Left cardiac atrium (tissue), 4 donors: Measurements from ENCODE around the gene CKMT2. TPM values are rescaled to one million over a fixed set of nuclear protein-coding genes. Genes with fewer than 3 reads are reported as not detected.

ENCODE experiments used
- ATAC-seq, 2 donors: fragments of 200-7000 bp; cut with Tn5 transposase; one replicate each; pipeline ENCODE4 v1.9.1; 2020; ENCODE audit warnings: mild to moderate bottlenecking in 2 of 2, moderate library complexity in 2 of 2
- DNase-seq: peaks from one replicate; pipeline ENCODE4 v3.0.0-alpha.2; 2020
- intact Hi-C, 2 donors: fragments of 100-400 bp; cut with DNase I; formaldehyde crosslinking; loops; one replicate each; pipeline versions ENCODE4 v1.14.1 to v1.15.1; 2022 to 2023
- total RNA-seq, 2 donors: library from RNA; stranded (reverse); fragmentation: NEBNext Ultra II Directional; extraction: Animal tissue kit (Norgen Biotek cat#: 25700); gene quantifications; one replicate each; pipeline ENCODE4 v1.2.1, GENCODE V29; 2021
- donor health status: DM: no; HTN: yes; CAD: no.
- donor health status: DM: no; HTN: yes; CAD: no; lungs with severe emphysema.
- donor health status: DM: yes; HTN: yes; CAD: no.
- donor health status: Dilated cardiomyopathy.

The CKMT2 gene
- total RNA-seq, 2 donors from 2014 or later, result 742 to 839 TPM

DNA sequence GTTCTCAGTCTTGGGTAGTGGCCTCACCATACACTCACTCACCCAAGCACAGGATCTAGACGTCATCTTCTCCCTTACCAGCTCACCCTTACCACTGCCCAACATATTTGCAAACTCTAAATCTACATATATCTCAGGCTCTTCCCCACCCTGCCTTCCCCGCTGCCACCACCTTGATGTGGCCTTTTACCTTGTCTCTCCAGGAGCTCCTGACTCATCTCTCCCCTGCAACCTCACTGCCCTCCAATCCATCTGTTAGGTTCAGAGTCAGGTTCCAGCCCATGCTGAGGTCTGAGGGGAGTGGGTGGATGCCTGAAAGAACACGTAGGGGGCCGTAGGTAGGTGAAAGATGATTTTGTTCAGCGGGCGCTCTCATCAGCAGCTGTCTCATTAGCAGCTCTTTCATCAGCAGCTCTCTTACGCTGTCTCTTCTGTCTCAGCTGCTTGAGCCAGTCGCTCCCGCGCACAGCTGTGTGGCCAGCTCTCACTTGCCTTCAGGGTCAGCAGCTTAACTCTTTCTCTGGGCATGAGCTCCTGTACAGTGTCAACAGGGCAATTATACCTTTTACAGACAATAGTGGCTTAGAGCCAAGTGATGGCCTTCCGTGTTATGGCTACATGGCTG, 23.1 kb upstream of the CKMT2 start:
- no peak for DNase-seq
- no peak for ATAC-seq
- intact Hi-C loops, result no loop called here

DNA sequence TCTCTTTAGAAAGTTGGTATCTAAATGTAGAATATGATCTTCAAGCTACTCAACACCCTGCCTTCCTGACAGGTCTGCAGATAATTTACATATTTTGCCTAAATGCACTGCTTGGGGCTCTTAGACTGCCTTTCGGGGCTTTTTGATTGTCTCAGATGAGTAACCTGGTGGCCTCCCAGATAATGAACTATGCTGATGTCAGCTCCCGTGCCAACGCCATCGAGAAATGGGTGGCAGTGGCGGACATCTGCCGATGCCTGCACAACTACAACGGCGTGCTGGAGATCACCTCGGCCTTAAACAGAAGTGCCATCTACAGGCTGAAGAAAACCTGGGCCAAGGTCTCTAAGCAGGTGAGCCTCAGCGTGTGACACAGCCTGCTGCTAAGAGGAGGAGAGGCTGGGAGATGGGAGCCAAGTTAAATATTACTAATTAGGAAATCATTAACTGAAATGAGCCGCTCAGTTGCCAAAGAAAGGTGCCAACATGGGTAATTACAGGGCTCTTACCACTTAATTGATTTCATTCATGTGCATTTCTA, 20.8 kb upstream of the CKMT2 start:
- DNase-seq, result no peak
- intact Hi-C loops, result no loop called here
- no peak for ATAC-seq

DNA sequence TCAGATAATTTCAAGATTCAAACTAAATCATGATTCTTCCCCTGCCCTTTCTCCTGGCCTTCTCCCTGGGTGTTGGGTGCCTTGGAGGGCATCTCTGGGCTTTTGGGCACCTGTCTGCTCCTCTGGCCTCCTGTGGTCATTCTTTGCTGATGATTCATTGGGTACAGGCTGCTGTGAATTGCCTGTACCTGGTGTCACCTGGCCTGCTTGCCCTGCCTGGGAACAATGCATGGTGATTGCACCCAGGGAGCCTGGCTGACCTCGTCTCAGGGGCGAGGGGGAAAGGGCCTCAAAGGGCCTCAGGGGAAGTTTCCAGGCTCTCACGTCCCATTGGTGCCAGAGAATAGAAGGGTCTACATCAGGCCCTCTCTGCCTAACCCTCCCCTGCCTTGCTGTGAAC, 20.1 kb upstream of the CKMT2 start:
- intact Hi-C loops, result no loop called here
- DNase-seq (no peak), ATAC-seq (no peak)

DNA sequence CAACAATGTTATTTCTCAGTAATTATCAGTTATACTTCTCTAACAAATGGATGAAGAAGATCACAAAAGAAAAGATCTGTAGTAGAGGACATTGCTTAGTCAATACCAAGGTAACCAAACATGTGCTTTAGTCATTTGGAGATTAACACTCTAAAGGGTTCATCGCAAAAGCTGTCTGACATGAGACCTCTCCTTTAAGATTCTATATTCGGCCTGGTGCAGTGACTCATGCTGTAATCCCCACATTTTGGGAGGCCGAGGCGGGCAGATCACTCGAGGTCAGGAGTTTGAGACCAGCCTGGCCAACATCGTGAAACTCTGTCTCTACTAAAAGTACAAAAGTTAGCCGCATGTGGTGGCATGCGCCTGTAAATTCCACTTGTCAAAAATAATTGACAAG, 18.3 kb upstream of the CKMT2 start:
- no peak for ATAC-seq
- no peak for DNase-seq
- intact Hi-C loops, result no loop called here

DNA sequence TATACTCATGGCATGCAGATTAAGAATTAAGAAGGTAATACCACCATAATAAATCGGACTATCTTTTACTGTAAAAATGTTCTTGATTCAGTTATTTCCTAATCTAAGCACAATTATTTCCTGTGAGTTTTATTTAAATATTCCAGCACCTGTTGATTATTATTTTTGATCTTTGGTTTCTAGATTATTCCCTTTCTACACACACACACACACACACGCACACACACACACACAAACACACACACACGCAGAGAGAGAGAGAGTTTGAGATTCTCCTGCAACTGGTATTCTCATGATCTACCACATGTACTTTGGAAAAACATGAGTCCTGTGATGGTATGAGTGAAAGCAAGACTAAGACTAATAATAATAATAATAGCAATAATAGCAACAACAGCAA, 17.0 kb upstream of the CKMT2 start:
- intact Hi-C loops, result no loop called here
- ATAC-seq (no peak), DNase-seq (no peak)

DNA sequence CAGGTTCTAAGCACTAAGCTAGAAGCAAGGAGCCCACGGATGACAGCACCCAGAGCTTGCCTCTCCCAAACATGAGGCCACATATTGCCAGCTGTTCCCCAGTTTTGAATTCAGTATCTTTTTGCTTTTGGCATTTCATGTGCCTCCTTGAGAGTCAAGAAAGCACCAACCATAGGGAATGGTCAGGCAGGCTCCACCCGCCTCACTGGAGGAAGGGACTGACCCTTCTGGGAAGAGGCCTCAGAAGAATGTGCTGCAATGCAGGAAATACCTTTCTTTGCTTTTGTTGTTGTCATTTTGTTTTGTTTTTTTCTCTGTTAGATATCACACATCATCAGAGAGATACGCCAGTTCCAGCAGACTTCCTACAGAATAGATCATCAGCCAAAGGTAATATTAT, 13.7 kb upstream of the CKMT2 start:
- ATAC-seq (no peak), DNase-seq (no peak)
- intact Hi-C loops, result no loop called here

DNA sequence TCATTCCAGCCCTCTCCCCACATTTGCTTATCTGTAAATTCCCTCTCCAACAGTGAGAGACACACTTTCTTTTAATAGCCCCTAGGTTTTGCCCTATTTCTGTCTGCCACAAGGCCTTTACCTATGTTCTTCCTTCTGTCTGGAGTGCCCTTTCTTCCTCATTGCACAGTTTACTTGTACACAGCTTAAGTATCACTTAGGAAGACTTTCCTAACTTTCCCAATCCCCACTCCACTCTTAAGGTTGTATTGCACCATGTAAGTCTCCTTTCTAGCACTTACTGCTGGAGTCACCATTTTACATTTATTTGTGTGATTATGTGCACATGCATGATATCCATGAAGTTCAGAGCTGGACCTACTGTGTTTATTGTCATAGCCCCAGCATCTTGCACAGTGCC, 10.8 kb upstream of the CKMT2 start:
- intact Hi-C loops, result no loop called here
- DNase-seq, result no peak
- no peak for ATAC-seq

DNA sequence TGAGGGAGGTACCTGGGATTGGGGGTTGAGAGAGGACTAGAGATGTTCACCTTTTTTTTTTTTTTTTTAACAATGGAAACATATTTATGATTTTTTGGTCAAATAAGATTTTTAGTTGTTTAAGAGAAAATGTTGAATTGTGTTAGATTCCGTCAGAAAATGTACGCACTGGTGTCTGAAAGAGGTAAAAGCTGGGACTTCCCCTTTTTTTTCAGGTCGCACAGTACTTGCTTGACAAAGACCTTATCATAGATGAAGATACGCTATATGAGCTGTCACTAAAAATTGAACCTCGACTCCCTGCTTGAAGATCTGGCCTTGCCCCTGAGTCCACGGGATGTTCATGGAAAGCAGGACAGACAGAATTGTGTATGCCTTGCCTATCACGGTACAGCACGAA, 7.7 kb upstream of the CKMT2 start:
- intact Hi-C loops, result no loop called here
- no peak for ATAC-seq
- no peak for DNase-seq

DNA sequence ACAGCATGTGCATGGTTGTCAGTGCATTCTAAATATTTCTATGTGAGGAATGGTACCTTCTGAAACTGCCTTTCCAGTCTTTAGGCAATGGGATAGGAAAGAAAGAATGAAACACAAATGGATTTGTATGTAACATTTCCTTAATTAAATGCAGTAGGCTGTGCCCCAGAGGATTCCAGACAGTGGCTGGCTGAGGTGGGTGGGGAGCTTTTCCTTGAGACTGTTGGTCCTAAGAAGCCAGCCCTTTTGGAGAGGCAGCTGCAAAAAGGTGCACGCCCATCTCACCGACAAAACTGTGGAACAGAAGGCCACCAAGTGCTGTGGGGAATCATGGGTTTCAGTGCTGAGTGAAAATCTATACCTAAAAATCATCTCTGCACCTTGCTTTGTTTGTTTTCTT, 6.8 kb upstream of the CKMT2 start:
- DNase-seq (no peak), ATAC-seq (no peak)
- intact Hi-C loops, result no loop called here

DNA sequence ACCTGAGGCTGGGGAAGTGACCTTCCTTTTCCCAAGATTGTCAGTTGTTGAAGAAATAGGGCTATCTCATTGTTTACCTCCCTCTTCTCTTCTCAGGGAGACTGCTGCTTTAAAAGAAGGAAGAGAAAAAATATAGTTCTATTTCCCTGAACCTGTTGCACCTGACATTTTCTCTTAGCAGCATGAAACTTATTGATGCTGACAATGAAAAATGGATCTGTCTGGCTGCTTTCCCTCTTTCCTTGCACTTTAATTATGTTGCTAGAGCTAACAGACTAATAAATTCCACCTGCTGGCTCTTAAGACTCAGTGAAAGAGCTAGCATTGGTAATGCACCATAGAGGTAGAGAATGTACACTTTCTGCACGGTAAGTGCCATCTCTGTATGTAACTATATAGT, 6.2 kb upstream of the CKMT2 start:
- ATAC-seq (no peak), DNase-seq (no peak)
- intact Hi-C loops, result no loop called here

DNA sequence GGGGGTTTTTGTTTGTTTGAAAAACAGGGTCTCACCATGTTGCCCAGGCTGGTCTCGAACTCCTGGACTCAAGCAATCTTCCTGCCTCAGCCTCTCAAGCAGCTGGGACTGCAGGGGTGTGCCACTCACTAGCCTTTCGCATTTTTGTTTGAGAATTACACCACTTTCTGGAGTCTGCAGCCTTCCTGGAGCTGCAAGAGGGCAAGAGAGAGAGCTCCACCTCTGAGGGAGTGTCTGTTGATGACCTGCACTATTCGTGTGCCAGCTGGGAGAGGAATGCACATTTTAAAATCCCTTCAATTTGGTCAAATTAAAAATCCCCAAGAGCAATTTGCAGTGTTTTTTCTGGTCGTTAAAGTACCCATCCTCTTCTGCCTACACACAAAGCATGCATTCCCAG, 5.0 kb upstream of the CKMT2 start:
- DNase-seq, result no peak
- intact Hi-C loops, result no loop called here
- ATAC-seq, result no peak

DNA sequence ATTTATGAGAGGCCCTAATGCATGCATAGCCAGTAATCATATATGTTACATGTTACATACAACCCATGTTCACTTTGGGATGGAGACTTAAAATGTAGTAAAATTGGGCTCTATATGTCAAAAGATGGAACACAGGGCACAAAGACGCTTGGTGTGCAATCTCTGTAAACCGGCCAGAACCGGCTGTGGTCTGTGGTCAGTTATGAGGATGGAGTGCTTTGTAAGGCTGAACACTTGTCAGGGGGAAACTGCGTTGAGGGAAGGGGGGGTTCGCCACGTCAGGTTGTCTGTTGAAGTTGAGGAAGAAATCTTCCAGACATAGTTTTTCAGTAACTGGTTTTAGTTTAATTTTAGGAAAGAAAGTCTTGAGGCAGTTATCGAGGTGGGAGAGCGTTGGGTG, 2.7 kb upstream of the CKMT2 start:
- DNase-seq (no peak), ATAC-seq (no peak)
- intact Hi-C loops, result no loop called here

DNA sequence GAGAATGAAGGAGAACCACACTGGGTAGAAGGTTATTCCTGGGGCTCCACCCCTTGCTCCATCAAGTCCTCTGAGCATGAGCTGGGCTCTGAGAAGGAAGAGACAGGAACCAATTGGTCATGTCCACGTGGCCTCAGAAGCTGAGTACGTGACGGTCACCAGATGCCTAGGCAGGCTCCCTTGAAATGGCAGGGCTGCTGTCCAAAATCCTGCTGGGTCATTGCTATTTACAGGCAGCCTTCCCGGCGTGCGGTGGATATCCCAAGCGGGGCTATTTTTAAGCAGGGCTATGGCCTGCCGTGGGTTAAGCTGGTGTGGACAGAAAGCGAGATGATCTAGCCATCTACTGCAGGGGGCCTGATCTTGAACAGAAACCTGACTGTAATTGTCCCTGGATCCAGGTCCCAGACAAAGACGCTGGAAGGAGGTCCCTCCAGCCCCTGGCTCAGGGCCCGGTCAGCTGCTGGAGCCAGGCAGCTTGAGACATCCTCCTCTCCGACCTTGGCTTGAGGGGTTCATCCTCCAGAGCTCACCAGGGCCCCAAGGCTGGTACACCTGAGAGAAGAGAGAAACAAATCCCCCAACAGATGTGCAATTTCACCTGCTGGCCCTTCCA, 550 bp upstream of the CKMT2 start:
- peak; percentile 87 for DNase-seq
- peak; percentile 64 to 73 for ATAC-seq
- intact Hi-C loops, result no loop called here

DNA sequence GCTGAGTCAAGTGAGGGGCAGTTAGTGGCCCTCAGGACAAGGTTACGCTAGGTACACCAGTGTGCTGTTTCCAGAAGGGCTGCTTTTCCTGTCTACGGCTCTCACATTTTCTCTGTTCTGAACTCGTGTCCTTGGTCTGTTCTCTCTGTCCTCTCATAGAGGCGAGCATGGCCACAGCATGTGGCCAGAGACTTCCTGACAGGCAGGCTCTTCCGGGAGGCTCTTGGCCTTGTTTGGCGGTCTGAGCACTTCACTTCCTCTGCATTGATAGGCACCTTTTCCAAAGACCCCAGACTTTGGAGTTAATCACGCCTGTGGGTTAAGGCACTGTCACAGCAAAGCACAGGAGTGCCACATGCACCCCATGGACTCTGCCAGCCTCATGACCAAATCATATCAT, 1.2 kb downstream of the CKMT2 start:
- intact Hi-C loops, result no loop called here
- DNase-seq, result no peak

DNA sequence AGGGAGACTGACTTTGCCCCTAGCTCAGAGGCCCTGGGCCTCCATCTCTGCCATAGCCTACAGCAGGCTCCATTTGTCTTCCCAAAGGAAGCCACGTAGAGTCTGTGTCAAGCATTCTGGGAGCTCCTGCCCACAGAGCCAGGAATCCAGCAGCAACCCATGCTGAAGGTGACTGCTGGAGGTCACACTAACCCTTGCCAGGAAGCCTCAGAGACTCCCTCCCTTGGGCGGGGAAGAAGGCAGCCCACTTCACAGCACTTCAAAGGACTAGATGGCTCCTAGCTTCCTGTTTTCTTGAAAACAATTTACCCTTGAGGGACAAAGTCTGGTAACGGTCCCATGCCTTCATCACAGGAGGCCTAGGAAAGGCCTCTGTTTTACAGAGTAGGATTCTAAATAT, 1.7 kb downstream of the CKMT2 start:
- peak; percentile 21 to 36 for ATAC-seq
- DNase-seq, result no peak
- intact Hi-C loops, result no loop called here

More for the DNA sequence above, 1.2 kb downstream of the CKMT2 start:
- ATAC-seq, result peak; percentile 1 to 5

DNA sequence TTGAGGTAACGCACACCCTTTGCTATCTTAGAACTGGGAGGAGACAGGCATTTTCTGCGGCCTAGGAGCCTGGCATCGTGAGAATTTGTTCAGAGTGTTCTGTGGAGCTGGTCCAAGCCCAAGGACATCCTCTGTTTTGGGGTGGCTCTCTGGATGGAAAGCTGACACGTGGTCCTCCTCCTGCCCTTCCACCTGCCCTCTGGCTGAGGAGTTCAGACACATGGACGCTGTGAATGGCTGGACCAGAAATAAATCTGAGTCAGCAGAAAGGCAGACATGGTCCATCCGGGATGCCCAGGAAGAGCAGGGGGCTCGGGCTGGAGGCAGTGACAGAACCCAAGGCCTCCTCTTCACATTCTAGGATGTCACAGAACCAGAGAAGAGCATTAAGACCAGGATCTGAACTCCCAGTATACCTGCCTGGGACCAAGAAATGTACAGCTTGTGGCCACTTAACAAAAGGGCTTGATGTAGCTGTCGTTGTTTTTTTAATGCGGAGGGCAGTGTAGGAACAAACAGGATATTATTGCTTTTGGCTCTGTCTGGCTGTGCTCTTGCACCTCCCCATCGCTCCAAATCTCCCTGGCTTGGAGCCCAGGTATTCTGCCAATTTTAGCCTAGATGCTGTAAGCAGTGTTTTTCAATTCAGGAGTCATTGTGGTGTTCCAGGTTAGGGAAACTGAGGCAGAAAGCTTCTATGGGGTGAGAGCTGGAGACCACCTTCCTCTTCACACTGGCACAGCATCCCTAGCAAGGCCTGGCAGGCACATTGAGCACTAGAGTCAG, 2.4 kb downstream of the CKMT2 start:
- DNase-seq (peak; percentile 51), ATAC-seq (peak; percentile 10 to 21)
- intact Hi-C loops, result no loop called here

DNA sequence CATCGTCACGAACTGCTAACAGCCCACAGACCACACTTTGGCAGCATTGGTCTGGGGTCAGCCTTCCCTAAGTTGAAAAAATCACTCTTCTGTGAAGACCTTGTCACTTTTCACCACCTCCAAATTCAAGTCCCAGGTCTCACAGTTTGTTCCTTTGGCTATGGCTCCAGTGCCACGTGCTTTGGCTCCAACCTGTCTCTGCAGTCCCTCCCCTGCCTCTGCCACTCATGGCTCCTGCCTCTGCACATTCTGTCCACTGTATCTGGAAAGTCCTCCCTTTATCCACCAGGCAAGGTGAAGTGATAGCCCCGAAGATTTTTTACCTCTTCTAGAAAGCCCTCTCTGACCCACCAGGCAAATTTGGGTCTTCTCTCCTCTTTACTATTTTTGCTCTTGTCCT, 5.3 kb downstream of the CKMT2 start:
- intact Hi-C loops, result no loop called here
- ATAC-seq (no peak), DNase-seq (no peak)

DNA sequence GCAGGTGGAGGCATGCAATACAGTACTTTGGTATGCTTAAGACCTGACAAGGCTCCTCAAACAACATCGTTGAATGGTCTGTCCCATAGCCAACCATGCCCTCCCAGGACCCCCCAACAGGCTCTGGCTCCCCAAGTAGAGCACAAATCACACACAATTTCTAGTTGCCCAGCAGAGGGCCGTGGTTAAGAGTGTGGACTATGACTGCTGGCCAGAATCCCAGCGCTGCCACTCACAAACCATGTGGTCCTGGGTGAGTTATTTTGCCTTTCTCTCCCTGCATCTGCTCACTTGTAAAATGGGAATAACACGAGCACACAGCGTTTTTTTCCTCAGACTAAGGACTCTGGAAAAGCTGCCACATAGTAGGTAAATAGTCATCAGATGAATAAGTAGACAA, 6.5 kb downstream of the CKMT2 start:
- no peak for ATAC-seq
- no peak for DNase-seq
- intact Hi-C loops, result no loop called here

DNA sequence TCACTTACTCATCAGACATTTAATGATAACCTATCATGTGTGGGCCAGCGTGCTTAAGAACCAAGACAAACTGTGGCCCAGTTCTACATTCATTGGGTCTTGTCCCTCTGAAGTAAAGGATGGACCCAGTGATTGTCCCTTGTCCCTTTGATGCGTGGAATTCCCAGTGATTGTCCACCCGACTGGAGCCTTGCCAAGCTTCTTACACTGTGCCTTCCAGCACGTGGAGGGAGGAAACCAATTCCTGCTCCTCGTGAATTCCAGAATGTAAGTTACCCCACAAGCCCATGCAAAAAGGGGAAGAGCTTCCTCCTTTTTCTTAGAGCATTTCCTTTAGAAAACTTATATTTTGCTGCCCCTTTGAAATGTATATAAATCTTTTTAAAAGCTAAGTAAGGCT, 7.9 kb downstream of the CKMT2 start:
- intact Hi-C loops, result no loop called here
- DNase-seq (no peak), ATAC-seq (no peak)

DNA sequence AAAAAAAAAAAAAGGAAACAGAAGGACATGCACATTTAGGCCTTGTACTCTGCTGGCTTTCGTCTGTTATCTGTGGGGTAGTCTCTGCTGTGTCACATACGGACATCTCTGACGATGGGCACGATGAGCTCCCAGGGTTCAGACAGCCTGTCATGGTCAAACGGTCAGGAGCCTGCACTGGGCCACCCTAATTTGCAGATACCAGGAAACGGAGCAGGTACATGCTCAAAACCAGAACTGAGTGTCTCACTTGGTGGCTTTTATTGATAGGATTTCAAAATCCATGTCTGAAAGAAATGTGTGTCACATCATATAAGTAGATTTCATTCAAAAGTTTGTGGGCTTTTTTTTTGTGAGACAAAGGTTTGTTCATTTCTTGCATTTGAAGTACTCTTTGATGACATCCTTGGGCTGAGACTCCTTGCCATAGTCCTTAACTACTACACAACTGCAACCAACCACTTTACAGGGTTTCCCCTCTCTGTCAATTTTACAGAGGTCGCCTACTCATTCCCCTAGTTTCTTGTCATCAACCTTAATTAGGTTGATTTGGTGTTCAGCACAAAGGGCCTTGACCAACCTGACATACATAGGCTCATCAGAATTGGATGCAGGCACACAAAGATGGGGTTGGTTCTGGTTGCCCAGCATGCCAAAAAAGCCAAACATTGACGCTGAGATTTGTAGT, 9.0 kb downstream of the CKMT2 start:
- intact Hi-C loops, result no loop called here
- ATAC-seq (no peak), DNase-seq (no peak)
